Left colon (tissue), 2 donors: ENCODE data around the gene IL13. TPM values are rescaled to one million over a fixed set of nuclear protein-coding genes. Genes with fewer than 3 reads are reported as not detected.
"Not testable (repeated sequence)": the region's sequence is repeated elsewhere in the genome, so short reads cannot be mapped to it uniquely, and the experiment has no call there.

Experiments used
- ATAC-seq: fragments of 200-7000 bp; cut with Tn5 transposase; one replicate; pipeline ENCODE4 v1.9.1; 2020; ENCODE audit warnings: mild to moderate bottlenecking, moderate library complexity
- DNase-seq, 2 donors: peaks; one replicate each; pipeline ENCODE4 v3.0.0-alpha.2; 2020
- intact Hi-C, 2 donors: fragments of 100-400 bp; cut with DNase I in 1 of 2; cut with micrococcal nuclease in 1 of 2; formaldehyde crosslinking; loops; one replicate each; pipeline versions ENCODE4 v1.11.2 to v1.14.0; 2022; cut with DNase I, micrococcal nuclease
- total RNA-seq, 2 donors: library from RNA; stranded (reverse); fragmentation: NEBNext Ultra II Directional; extraction: Animal tissue kit (Norgen Biotek cat#: 25700); gene quantifications; one replicate each; pipeline ENCODE4 v1.2.1, GENCODE V29; 2021
- donor health status: DM: no; HTN: no; CAD: no.
- donor health status: DM: yes; HTN: yes; CAD: no.

IL13 gene
- total RNA-seq, 2 donors from 2014 or later: not detected

DNA sequence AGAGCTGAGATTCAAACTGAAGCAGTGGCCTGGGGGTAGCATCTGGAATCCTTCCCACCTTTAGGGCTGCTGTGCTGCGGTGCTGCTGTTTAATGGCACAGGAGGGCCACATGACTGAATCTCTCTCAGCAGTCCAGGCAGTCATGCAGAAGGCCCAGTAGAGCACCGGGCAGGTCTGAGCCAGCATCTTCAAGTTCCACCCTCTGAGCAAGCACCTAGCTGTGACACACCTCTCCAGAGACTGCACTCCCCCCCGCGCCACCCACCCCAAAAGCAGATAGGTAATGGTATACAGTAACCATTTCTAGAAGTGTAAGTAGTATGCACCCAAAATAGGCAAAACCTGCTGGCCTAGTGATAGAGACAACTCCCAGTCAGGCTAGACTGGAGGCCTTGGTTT, 24.0 kb downstream of the IL13 start:
- intact Hi-C loops: no loop called here
- ATAC-seq (no peak), DNase-seq (no peak)

DNA sequence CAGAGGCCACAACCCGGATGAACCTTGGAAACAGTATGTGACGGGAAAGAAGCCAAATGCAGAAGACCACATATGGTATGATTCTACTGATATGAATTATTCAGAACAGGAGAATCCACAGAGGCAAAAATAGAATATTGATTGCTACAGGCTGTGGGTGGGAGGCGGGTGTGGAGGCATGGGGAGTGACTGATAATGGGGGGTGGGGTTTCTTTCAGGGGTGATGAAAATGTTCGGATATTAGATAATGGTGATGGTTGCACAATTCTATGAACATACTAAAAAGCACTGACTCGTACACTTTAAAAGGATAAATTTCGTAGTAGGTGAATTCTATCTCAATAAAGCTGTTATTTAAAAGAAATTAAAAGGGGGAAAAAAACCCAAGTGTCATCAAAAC, 26.5 kb downstream of the IL13 start:
- DNase-seq (no peak), ATAC-seq (no peak)
- intact Hi-C loops: no loop called here

DNA sequence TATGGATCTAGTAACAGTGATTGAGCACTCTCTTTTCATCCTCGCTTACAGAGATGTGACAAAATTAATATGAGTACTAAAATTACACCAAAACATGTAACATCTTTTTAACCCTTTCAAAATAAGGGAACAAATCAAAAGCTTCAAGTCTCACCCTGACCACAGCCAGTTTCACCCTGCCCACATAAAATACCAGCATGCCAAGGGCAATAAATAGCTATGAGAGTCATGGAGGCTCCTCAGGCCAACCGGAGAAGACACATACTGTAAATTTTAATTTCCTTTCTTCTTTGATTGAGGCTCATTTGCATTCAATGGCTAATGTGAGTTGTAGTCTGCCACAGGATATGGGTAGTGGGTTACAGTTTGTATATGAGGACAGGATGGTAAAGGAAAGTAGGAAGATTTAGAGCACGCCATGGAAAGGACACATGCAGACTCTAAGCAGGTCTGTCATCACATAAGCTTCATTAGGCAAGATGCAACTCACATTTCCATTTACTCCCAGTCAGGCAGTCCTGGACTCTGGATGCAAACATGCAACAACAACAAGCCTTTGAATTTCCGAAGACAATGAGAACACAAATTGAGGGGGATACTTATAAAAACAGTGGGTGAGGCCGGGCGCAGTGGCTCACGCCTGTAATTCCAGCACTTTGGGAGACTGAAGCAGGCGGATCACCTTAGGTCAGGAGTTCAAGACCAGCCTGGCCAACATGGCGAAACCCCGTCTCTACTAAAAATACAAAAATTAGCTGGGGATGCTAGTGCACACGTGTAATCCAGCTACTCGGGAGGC, 27.1 kb downstream of the IL13 start:
- intact Hi-C loops: no loop called here
- ATAC-seq: no peak
- no peak for DNase-seq

DNA sequence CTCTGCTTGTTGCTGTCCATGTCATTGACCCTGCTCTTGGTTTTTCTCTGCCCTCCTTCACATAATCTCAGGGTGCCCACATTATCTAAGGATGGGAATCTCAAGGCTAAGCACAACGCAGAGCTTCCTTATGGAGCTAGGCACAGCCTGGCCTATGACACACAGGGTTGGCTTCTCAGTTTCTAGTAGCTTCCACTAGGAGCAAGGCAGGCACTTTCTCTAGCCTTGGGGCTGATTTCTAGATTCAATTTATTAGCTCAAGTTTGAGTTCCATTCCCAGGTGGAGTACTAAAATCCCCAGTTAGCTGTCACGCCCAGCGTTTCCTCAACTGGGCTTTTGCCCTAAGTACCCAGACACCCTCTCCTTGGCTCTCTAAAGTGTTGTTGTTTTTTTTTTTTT, 28.2 kb downstream of the IL13 start:
- ATAC-seq: no peak
- intact Hi-C loops: no loop called here
- no peak for DNase-seq

DNA sequence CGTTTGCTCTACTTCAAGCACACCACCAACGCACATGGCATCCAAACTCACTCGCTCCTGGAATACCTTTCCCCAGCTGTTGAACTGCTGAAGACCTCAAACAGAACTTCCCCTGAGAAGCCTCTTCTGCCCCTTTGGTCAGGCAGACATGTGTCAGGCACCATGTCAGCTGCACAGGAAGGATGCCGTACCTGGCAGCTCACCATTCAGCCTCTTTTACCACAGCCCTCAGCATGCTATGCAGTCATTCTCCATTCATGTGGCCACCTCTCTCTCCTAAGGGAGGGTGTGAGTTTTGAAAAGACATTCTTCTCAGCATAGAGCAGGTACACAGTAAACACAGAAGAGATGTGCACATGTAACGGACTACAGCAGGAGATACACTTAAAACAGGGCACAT, 30.0 kb downstream of the IL13 start:
- DNase-seq (no peak), ATAC-seq (no peak)
- intact Hi-C loops: no loop called here

DNA sequence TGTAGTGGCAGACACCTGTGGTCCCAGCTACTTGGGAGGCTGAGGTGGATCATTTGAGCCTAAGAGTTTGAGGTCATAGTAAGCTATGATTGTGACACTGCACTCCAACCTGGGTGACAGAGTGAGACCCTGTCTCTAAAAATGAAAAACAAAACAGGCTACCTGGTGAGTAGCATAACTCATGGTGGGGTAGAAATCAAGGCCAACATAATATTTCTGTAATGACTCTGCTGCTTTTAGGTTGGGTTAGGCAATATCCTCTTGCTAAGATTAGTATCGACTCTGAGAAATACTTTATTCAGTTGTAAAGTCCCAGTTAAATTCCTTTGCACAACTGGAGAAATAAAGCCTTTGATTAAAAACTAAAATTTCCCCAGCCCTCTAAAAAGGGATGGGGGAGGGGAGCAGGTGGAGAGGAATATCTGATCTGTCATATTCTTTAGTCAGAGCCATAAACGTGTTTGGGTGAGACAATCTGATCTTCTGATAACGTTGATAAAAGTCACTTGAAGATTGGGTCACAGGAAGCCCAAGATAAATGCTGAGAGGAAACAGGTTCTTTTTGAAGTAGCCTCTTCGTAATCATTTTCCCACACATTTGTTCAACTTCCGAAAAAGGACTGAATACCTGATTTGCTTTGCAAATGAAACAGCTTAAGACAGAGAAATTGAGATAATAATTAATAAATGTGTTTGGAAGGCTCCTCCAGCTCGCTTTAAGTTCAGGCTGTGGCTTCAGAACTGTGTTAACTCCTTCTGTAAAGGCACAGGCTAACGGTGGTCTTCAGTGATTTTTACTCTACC, 30.8 kb downstream of the IL13 start:
- intact Hi-C loops: no loop called here
- DNase-seq (no peak), ATAC-seq (no peak)

DNA sequence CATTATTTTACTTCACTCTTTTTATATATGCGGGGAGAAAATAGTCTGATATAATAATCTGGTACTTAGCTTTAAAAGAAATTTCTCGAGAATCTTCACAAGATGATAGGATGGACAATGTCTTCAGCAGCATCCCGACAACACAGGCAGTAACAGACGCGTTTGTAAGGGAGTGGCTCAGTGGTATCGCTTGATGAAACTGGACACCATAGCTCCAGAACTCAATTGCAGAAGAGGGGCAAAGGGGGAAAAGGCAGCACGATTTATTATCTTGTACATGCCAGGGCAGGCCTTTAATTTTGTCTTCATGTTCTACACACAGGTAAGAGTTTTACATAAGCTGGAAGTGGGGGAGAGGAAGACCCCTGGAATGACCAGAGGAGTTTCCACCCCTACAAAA, 31.5 kb downstream of the IL13 start:
- ATAC-seq: no peak
- intact Hi-C loops: no loop called here
- DNase-seq: no peak

DNA sequence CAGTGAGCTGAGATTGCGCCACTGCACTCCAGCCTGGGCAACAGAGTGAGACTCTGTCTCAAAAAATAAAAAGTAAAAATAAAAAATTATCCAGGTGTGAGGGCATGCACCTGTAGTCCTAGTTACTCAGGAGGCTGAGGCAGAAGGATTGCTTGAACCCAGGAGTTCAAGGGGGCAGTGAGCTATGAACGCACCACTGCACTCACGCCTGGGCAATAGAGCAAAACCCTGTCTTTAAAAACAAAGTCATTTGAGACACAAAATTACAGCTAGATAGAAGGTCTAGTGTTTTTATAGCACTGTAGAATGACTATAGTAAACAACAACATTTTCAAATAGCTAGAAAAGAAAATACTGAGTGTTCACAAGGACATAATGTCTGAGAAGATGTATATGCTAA, 32.2 kb downstream of the IL13 start:
- DNase-seq (no peak), ATAC-seq (no peak)
- intact Hi-C loops: no loop called here

DNA sequence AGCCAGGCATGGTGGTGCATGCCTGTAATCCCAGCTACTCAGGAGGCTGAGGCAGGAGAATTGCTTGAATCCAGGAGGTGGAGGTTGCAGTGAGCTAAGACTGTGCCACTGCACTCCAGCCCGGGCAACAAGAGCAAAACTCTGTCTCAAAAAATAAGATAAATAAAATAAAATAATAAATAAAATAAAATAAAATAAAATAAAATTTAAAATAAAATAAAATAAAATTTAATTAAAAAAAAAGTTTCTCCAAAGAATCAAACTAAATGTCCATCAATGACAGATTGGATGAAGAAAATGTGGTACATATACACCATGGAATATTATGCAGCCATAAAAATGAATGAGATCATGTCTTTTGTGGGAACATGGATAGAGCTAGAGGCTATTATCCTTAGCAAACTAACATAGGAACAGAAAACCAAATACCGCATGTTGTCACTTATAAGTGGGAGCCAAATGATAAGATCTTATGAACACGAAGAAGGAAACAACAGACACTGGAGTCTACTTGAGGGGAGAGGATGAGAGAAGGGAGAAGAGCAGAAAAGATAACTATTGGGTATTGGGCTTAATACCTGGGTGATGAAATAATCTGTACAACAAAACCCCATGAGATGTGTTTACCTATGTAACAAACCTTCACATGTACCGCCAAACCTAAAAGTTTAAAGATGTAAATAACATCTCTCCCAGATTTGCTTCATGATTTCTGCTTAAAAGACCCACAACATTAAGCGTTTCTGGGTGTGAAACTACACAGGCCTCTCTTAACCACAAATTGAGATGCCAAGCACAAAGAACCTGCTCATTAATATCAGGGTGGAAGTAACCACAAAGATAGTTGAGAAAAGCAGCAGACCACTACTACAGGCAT, 34.0 kb downstream of the IL13 start:
- ATAC-seq, intact Hi-C loops, DNase-seq: not testable (repeated sequence)

DNA sequence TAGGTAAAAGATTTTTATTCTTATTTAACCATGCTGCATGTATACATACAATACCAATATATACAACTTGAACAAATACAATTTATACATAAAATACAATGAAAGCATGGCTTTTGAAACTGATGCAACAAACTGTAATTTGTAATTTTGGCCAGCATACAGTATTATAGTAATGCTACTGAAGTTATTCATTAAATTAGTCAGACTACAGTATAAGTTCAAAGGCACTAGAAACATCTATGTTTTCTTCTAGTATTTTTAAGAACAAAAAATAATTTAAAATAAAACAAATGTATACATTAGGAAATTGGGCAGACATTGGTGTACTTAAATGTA, 34.6 kb downstream of the IL13 start:
- DNase-seq (no peak), ATAC-seq (no peak)
- intact Hi-C loops: no loop called here

DNA sequence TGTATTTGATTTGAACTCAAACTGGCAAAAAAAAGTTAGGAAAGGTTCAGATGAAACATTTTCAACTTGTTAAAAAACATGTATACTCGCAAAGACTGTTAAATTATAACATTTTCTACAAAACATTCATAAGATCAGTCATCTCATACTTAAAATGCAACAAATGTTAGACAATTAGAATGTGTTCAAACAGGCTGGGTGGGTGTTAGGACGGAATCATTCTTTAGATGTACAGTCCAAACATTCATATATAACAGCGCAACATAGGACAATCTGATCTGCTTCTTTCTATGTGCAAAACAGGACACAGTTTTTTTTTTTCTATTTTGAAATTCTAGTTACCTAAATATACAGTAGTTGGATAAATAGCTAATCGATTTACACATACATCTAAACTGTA, 38.0 kb downstream of the IL13 start:
- intact Hi-C loops: no loop called here
- no peak for ATAC-seq
- DNase-seq: no peak

DNA sequence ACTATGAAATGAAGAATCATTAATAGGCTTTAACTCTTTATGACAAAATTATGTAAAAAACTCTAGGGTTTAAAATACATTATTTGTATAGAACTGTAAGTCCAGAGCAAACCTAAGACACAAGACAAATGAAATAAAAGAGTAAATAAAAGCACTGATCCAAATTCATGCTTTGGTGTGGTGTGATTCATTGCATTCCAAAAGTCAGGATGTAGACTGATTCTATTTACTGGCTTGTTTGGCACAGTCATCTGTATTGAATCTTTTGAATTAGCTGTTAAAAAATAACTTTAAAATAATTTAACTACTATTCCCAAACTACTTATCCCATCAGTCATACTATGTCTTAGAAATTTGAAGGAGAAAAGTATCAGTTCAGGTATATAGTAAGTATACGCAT, 46.9 kb downstream of the IL13 start:
- ATAC-seq: no peak
- intact Hi-C loops: no loop called here
- no peak for DNase-seq

DNA sequence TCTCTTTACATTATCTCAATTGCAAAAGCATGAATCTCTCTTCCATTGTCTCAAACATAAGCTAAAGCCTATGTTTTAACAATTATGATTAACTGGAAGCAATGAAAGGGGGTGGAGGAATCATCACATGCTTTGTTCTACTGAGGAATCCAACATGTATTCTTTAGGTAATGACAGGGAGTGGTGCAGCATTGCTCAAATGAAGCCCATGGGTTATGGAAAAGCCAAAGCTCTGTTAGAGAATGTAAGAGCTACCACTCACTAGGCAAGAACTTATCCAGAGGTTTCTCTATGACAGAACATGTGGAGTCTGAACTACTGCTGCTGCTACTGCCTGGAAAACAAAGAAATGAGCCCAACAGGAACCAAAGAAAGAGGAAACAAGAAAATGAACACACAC, 50.7 kb downstream of the IL13 start:
- ATAC-seq (no peak), DNase-seq (no peak)
- intact Hi-C loops: no loop called here

Other genes starting within 250 kb of the IL13 start
- 100 to 1,000 TPM in 1 of 2 donors, 10 to 100 TPM in 1; 97.7 to 126 TPM for gene IRF1, start 167.4 kb upstream of the IL13 start, total RNA-seq
- gene IL5, start 114.7 kb upstream of the IL13 start, total RNA-seq: not detected
- 10 to 100 TPM; 35.9 to 36.3 TPM for gene RAD50, start 101.2 kb upstream of the IL13 start, total RNA-seq
- not detected for gene IL4, start 15.8 kb downstream of the IL13 start, total RNA-seq
- 1 to 10 TPM; 3.9 to 6.1 TPM for gene KIF3A, start 79.4 kb downstream of the IL13 start, total RNA-seq
- 10 to 100 TPM; 11.4 to 13.4 TPM for gene CCNI2, start 89.3 kb downstream of the IL13 start, total RNA-seq
- gene SEPTIN8, start 119.1 kb downstream of the IL13 start, total RNA-seq: 10 to 100 TPM; 58.7 to 59.6 TPM
- 10 to 100 TPM; 36.0 to 38.8 TPM for gene SOWAHA, start 155.1 kb downstream of the IL13 start, total RNA-seq
- gene SHROOM1, start 172.5 kb downstream of the IL13 start, total RNA-seq: 10 to 100 TPM; 49.4 to 53.4 TPM
- under 1 TPM; 0.09 to 0.50 TPM for gene GDF9, start 208.3 kb downstream of the IL13 start, total RNA-seq
- gene UQCRQ, start 208.5 kb downstream of the IL13 start, total RNA-seq: 100 to 1,000 TPM; 769 to 906 TPM
- 10 to 100 TPM in 1 of 2 donors, 1 to 10 TPM in 1; 2.9 to 10.7 TPM for gene LEAP2, start 215.5 kb downstream of the IL13 start, total RNA-seq